ENCODE measurements around the gene KCNQ1OT1.

DNA sequence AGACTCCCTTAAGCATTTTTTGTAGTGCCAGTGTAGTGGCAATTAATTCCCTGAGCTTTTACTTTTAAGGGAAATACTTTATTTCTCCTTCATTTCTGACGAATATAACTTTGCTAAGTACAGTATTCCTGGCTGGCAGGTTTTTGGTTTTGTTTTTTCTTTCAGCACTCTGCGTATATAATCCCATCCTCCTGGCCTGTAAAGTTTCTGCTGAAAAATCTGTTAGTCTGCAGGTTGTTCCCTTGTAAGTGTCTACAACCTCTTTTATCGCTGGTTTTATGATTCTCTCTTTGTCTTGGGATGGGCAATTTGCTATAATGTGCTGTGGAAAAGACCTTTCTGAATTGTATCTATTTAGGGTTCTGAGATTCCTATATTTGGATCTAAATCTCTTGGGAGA is 56.0 kb downstream of the KCNQ1OT1 start:
- TF ChIP-seq, protein P1, sequence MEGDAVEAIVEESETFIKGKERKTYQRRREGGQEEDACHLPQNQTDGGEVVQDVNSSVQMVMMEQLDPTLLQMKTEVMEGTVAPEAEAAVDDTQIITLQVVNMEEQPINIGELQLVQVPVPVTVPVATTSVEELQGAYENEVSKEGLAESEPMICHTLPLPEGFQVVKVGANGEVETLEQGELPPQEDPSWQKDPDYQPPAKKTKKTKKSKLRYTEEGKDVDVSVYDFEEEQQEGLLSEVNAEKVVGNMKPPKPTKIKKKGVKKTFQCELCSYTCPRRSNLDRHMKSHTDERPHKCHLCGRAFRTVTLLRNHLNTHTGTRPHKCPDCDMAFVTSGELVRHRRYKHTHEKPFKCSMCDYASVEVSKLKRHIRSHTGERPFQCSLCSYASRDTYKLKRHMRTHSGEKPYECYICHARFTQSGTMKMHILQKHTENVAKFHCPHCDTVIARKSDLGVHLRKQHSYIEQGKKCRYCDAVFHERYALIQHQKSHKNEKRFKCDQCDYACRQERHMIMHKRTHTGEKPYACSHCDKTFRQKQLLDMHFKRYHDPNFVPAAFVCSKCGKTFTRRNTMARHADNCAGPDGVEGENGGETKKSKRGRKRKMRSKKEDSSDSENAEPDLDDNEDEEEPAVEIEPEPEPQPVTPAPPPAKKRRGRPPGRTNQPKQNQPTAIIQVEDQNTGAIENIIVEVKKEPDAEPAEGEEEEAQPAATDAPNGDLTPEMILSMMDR (conservative IDR thresholded peaks at IDR 0.05; ENCODE audit: low read length) = no peak
- no peak for TF ChIP-seq EZH2phosphoT487 (IDR thresholded peaks at IDR 0.05; ENCODE audit: borderline replicate concordance)

Data from Loucy (cell line).